A549 (cell line): ENCODE results near the gene HS6ST3. TPM values are rescaled to one million over a fixed set of nuclear protein-coding genes. Genes with fewer than 3 reads are reported as not detected.

Experiments used
- ATAC-seq, 2 experiments: fragments of 200-7000 bp in 1 of 2; fragments of >200 bp in 1 of 2; cut with Nextera tagmentation in 1 of 2; cut with Tn5 transposase in 1 of 2; 3 replicates each; pipeline versions ENCODE4 v1.8.0 to v1.9.1; 2018 to 2020; ENCODE audit warnings: mild to moderate bottlenecking in 1 of 2, moderate library complexity in 1 of 2
- CTCF ChIA-PET: fragments of 300-600 bp; sonication (Branson Sonifier 250); formaldehyde crosslinking; extraction: SDS; loops from one replicate; lab custom pipeline; 2021; ENCODE audit warnings: antibody characterized with exemption, inconsistent platforms; lab: Yijun Ruan, JAX
- POLR2A ChIA-PET: fragments of 350-600 bp; formaldehyde crosslinking; extraction: SDS; loops from one replicate; lab custom pipeline; 2021; ENCODE audit warnings: antibody characterized with exemption, inconsistent platforms; lab: Yijun Ruan, JAX
- DNase-seq, 2 experiments: peaks; one replicate each; pipeline versions ENCODE4 v3.0.0 to v3.0.0-alpha.2; 2011 to 2016; ENCODE audit warnings: low read depth in 1 of 2, low spot score in 1 of 2
- FAIRE-seq: peaks from 2 replicates; lab custom pipeline; 2011; peaks lifted over from hg19 to GRCh38; lab: Jason Lieb, UNC
- H3K27ac ChIP-seq, 2 experiments: fragments of >200 bp; sonication (Bioruptor Twin); formaldehyde crosslinking; 3 replicates each; pipeline ENCODE4 v1.5.1; 2016 to 2017
- H3K4me1 ChIP-seq: fragments of >200 bp; sonication (Bioruptor Twin); formaldehyde crosslinking; 3 replicates; pipeline ENCODE4 v1.6.1; 2016
- H3K4me2 ChIP-seq: fragments of >200 bp; sonication (Bioruptor Twin); formaldehyde crosslinking; 3 replicates; pipeline ENCODE4 v1.6.1; 2016
- H3K4me3 ChIP-seq: fragments of >200 bp; sonication (Bioruptor Twin); formaldehyde crosslinking; 3 replicates; pipeline ENCODE4 v1.5.1; 2016
- H3K9me3 ChIP-seq: fragments of >200 bp; sonication (Bioruptor Twin); formaldehyde crosslinking; 3 replicates; pipeline ENCODE4 v1.6.1; 2016
- BCL3 ChIP-seq: fragments of >200 bp; sonication (Bioruptor Twin); formaldehyde crosslinking; IDR thresholded peaks from 3 replicates; pipeline ENCODE4 v1.6.1; 2016
- CBX2 ChIP-seq: fragments of 200-600 bp; sonication (generic); IDR thresholded peaks from 2 replicates; pipeline ENCODE4 v1.6.1; 2016; ENCODE audit warnings: low read depth, mild to moderate bottlenecking, borderline replicate concordance
- CHD4 ChIP-seq: fragments of 200-600 bp; sonication (generic); IDR thresholded peaks from 2 replicates; pipeline ENCODE4 v1.6.1; 2016; ENCODE audit warnings: antibody characterized with exemption, mild to moderate bottlenecking, borderline replicate concordance
- E2F6 ChIP-seq: IDR thresholded peaks from 2 replicates; pipeline ENCODE4 v1.6.1; 2012; ENCODE audit warnings: low read depth, borderline replicate concordance
- EP300 ChIP-seq, 2 experiments: fragments of >200 bp; sonication (Bioruptor Twin); formaldehyde crosslinking; IDR thresholded peaks; 2 replicates in 1 of 2; 3 replicates in 1 of 2; pipeline ENCODE4 v1.6.1; 2016 to 2017
- ESRRA ChIP-seq: fragments of 150-350 bp; IDR thresholded peaks from 2 replicates; pipeline ENCODE4 v1.6.1; 2014; ENCODE audit warnings: mild to moderate bottlenecking, low read length, borderline replicate concordance
- FOSB ChIP-seq: fragments of 250-450 bp; sonication (Bioruptor Pico); IDR thresholded peaks from 2 replicates; pipeline ENCODE4 v1.5.0; 2020; ENCODE audit warnings: mild to moderate bottlenecking, moderate library complexity
- HDAC2 ChIP-seq: fragments of 200-600 bp; sonication (generic); IDR thresholded peaks from 2 replicates; pipeline ENCODE4 v1.6.1; 2016
- HES2 ChIP-seq: fragments of >200 bp; sonication (Bioruptor Twin); formaldehyde crosslinking; IDR thresholded peaks from 2 replicates; pipeline ENCODE4 v1.6.1; 2016
- HOXA7 ChIP-seq: fragments of 250-450 bp; sonication (Bioruptor Pico); IDR thresholded peaks from 2 replicates; pipeline ENCODE4 v1.5.0; 2020; ENCODE audit warnings: mild to moderate bottlenecking, moderate library complexity
- MAFK ChIP-seq: fragments of 450-650 bp; IDR thresholded peaks from 2 replicates; pipeline ENCODE4 v1.6.1; 2014; ENCODE audit not compliant: partially characterized antibody
- MAZ ChIP-seq: fragments of 150-350 bp; IDR thresholded peaks from 2 replicates; pipeline ENCODE4 v1.6.1; 2014; ENCODE audit warnings: antibody characterized with exemption, low read depth, low read length, borderline replicate concordance
- NPAS2 ChIP-seq: fragments of 250-450 bp; sonication (Bioruptor Pico); IDR thresholded peaks from 2 replicates; pipeline ENCODE4 v1.8.0; 2022; ENCODE audit warnings: mild to moderate bottlenecking, moderate library complexity, borderline replicate concordance
- NR3C1 ChIP-seq: fragments of >200 bp; sonication (Bioruptor Twin); formaldehyde crosslinking; IDR thresholded peaks from 3 replicates; pipeline ENCODE4 v1.6.1; 2017
- POLR2AphosphoS2 ChIP-seq: conservative IDR thresholded peaks from 2 replicates; pipeline ENCODE4 v1.6.1; 2012; ENCODE audit warnings: low read length, improper control_type of control experiment, inconsistent platforms
- RARB ChIP-seq: fragments of 250-450 bp; sonication (Bioruptor Pico); IDR thresholded peaks from 2 replicates; pipeline ENCODE4 v1.8.0; 2021; ENCODE audit warnings: mild to moderate bottlenecking, moderate library complexity
- RCOR1 ChIP-seq: fragments of 150-350 bp; IDR thresholded peaks from 2 replicates; pipeline ENCODE4 v1.6.1; 2014; ENCODE audit warnings: antibody characterized with exemption, low read length, low read depth
- TFCP2L1 ChIP-seq: fragments of 250-450 bp; sonication (Bioruptor Pico); IDR thresholded peaks from 2 replicates; pipeline ENCODE4 v1.5.0; 2021; ENCODE audit warnings: mild to moderate bottlenecking
- TP53 ChIP-seq: fragments of 250-450 bp; sonication (Bioruptor Pico); IDR thresholded peaks from 2 replicates; pipeline ENCODE4 v1.5.0; 2021; ENCODE audit warnings: mild to moderate bottlenecking, moderate library complexity
- ZNF302 ChIP-seq: fragments of 250-450 bp; sonication (Bioruptor Pico); IDR thresholded peaks from 2 replicates; pipeline ENCODE4 v1.9.0; 2021; ENCODE audit warnings: inconsistent platforms, mild to moderate bottlenecking, moderate library complexity
- WGBS: methylation state at CpG from one replicate; pipeline ENCODE4 v1.1.6; 2017; ENCODE audit errors: missing lambda C conversion rate; 5-methylcytosine and 5-hydroxymethylcytosine counted together
- polyA plus RNA-seq, 4 experiments: library from polyadenylated mRNA; depleted of rRNA in 3 of 4; stranded (reverse); fragments of >200 nt; fragmentation: RNase III in 1 of 4; extraction: RNeasy Plus Mini Kit Qiagen cat#74134 plus additional on column Dnase treatment in 1 of 4; gene quantifications; 2 replicates in 3 of 4; 3 replicates in 1 of 4; pipeline ENCODE4 v1.2.3, GENCODE V29; 2011 to 2017

HS6ST3 gene
- polyA plus RNA-seq, 2 of the 4 experiments (the other 2 are of a cell fraction), result not detected

- TF ChIP-seq HES2 (no peak), CBX2 (no peak), TP53 (CRISPR knock-in tag) (no peak)
Observed at GRCh38 chr13:96525715-96526114, 435.8 kb downstream of the HS6ST3 start (continued).

- Histone ChIP-seq H3K4me2 (no peak overlapping the region), H3K27ac (no peak overlapping the region), H3K9me3 (no peaks in the 10 kb centered on the region), H3K4me3 (no peak overlapping the region), H3K4me1 (no peaks in the 10 kb centered on the region)
- ATAC-seq (no peak), DNase-seq (no peak), FAIRE-seq (no peak)
- POLR2A ChIA-PET, result no interaction called here
- CTCF ChIA-PET, result no interaction called here
- no peak for TF ChIP-seq MAZ
- TF ChIP-seq E2F6, result no peak
- TF ChIP-seq EP300 (IDR thresholded peaks at IDR 0.05), result no peak
- no peak for TF ChIP-seq ZNF302 (CRISPR knock-in tag)
- TF ChIP-seq CHD4, result no peak
- no peak for TF ChIP-seq MAFK
- TF ChIP-seq ESRRA, result no peak
- WGBS, result 1% methylated on average over 3 of the region's 3 CpGs
Observed at GRCh38 chr13:96527497-96527896, 437.6 kb downstream of the HS6ST3 start.

- Histone ChIP-seq H3K27ac (no peak overlapping the region), H3K4me1 (no peaks in the 10 kb centered on the region), H3K9me3 (no peaks in the 10 kb centered on the region), H3K4me3 (no peak overlapping the region), H3K4me2 (no peak overlapping the region)
- no peak for ATAC-seq
- FAIRE-seq, result no peak
- POLR2A ChIA-PET, result no interaction called here
- CTCF ChIA-PET, result interaction anchor here (1.4 kb wide), 1 partner anchor 513 kb away, joined by 3 read pairs; no protein-coding TSS in a partner anchor
- 10% methylated on average over 2 of the region's 2 CpGs for WGBS
- DNase-seq, result no peak
- no peak for TF ChIP-seq NR3C1
- no peak for TF ChIP-seq HOXA7 (CRISPR knock-in tag)
- TF ChIP-seq MAFK, result no peak
- no peak for TF ChIP-seq TFCP2L1 (CRISPR knock-in tag)
- TF ChIP-seq HES2, result no peak
- no peak for TF ChIP-seq TP53 (CRISPR knock-in tag)
- no peak for TF ChIP-seq BCL3
- no peak for TF ChIP-seq NPAS2 (CRISPR knock-in tag)
- TF ChIP-seq FOSB, result no peak
Observed at GRCh38 chr13:96532804-96533203, 442.9 kb downstream of the HS6ST3 start.

- Histone ChIP-seq H3K4me1 (no peaks in the 10 kb centered on the region), H3K9me3 (no peaks in the 10 kb centered on the region), H3K4me3 (no peak overlapping the region), H3K4me2 (no peak overlapping the region), H3K27ac (no peak overlapping the region)
- POLR2A ChIA-PET, result no interaction called here
- no peak for DNase-seq
- 27% methylated on average over 7 of the region's 7 CpGs for WGBS
- ATAC-seq, result no peak
- CTCF ChIA-PET, result interaction anchor here (1.4 kb wide), 1 partner anchor 513 kb away, joined by 3 read pairs; no protein-coding TSS in a partner anchor
- TF ChIP-seq HDAC2 (no peak), RARB (no peak), E2F6 (no peak), EP300 (IDR thresholded peaks at IDR 0.05) (no peak), POLR2AphosphoS2 (no peak), HES2 (no peak), RCOR1 (no peak)
- no peak for FAIRE-seq
Observed at GRCh38 chr13:96533408-96533807, 443.5 kb downstream of the HS6ST3 start.
